ENCODE data around the gene NSUN6. TPM values are rescaled to one million over a fixed set of nuclear protein-coding genes. Genes with fewer than 3 reads are reported as not detected.
"Not testable (repeated sequence)": the region's sequence is repeated elsewhere in the genome, so short reads cannot be mapped to it uniquely, and the experiment has no call there.

Gene NSUN6
- total RNA-seq, 4 donors from 2014 or later, result 8.6 to 69.3 (median 15.4) TPM

- Histone ChIP-seq H3K4me1 (no peaks in the 10 kb centered on the region), H3K4me3 (no peak overlapping the region), H3K9me3 (no peaks in the 10 kb centered on the region), H3K36me3 (no peaks in the 10 kb centered on the region), H3K27ac (no peak overlapping the region), H3K27me3 (no peaks in the 10 kb centered on the region)
- no peak for DNase-seq
- intact Hi-C loops (cut with DNase I; ENCODE audit: low total_unique reads) (no loop called here), in situ Hi-C loops (cut with MboI; ENCODE audit: low pct_ligation_motif_present in 1 of 4, low pct_unique_long_range_greater_than_20kb in 1 of 4, low sequenced_read_pairs in 3 of 4) (no loop called here)
- WGBS, 2 donors (ENCODE audit: low coverage in 1 of 2), result 94 to 97% methylated on average over 7 to 8 of the region's 8 CpGs
- TF ChIP-seq POLR2AphosphoS5 (IDR thresholded peaks at IDR 0.05), result no peak
- TF ChIP-seq EP300 (IDR thresholded peaks at IDR 0.05; ENCODE audit: low read depth), result no peak
- TF ChIP-seq POLR2A (IDR thresholded peaks at IDR 0.05), result no peak
- TF ChIP-seq, protein P1, sequence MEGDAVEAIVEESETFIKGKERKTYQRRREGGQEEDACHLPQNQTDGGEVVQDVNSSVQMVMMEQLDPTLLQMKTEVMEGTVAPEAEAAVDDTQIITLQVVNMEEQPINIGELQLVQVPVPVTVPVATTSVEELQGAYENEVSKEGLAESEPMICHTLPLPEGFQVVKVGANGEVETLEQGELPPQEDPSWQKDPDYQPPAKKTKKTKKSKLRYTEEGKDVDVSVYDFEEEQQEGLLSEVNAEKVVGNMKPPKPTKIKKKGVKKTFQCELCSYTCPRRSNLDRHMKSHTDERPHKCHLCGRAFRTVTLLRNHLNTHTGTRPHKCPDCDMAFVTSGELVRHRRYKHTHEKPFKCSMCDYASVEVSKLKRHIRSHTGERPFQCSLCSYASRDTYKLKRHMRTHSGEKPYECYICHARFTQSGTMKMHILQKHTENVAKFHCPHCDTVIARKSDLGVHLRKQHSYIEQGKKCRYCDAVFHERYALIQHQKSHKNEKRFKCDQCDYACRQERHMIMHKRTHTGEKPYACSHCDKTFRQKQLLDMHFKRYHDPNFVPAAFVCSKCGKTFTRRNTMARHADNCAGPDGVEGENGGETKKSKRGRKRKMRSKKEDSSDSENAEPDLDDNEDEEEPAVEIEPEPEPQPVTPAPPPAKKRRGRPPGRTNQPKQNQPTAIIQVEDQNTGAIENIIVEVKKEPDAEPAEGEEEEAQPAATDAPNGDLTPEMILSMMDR (IDR thresholded peaks at IDR 0.05), result no peak
These were observed 78.3 kb downstream of the NSUN6 start for GRCh38 chr10:18572959-18573561.

- intact Hi-C loops (cut with DNase I; ENCODE audit: low total_unique reads) (no loop called here), in situ Hi-C loops (cut with MboI; ENCODE audit: low pct_ligation_motif_present in 1 of 4, low pct_unique_long_range_greater_than_20kb in 1 of 4, low sequenced_read_pairs in 3 of 4) (no loop called here)
- H3K27ac ChIP-seq, result no peak overlapping the region
- H3K36me3 ChIP-seq, result no peaks in the 10 kb centered on the region
- H3K27me3 ChIP-seq, result no peaks in the 10 kb centered on the region
- H3K4me1 ChIP-seq, result no peaks in the 10 kb centered on the region
- no peak for DNase-seq
- 97 to 100% methylated on average over 1 of the region's 1 CpG for WGBS, 2 donors (ENCODE audit: low coverage in 1 of 2)
- TF ChIP-seq POLR2AphosphoS5 (IDR thresholded peaks at IDR 0.05) (no peak), POLR2A (IDR thresholded peaks at IDR 0.05) (no peak), EP300 (IDR thresholded peaks at IDR 0.05; ENCODE audit: low read depth) (no peak)
- TF ChIP-seq, protein P1 (IDR thresholded peaks at IDR 0.05), result no peak
- H3K4me3 ChIP-seq, result no peak overlapping the region
- no peaks in the 10 kb centered on the region for H3K9me3 ChIP-seq
These were observed 79.6 kb downstream of the NSUN6 start for GRCh38 chr10:18571780-18572179.

GRCh38 chr10:18571076-18571475 is 80.3 kb downstream of the NSUN6 start:
- H3K36me3 ChIP-seq, result no peaks in the 10 kb centered on the region
- in situ Hi-C loops (cut with MboI; ENCODE audit: low pct_ligation_motif_present in 1 of 4, low pct_unique_long_range_greater_than_20kb in 1 of 4, low sequenced_read_pairs in 3 of 4), result no loop called here
- H3K27ac ChIP-seq, result no peak overlapping the region
- H3K27me3 ChIP-seq, result no peaks in the 10 kb centered on the region
- H3K9me3 ChIP-seq, result no peaks in the 10 kb centered on the region
- intact Hi-C loops (cut with DNase I; ENCODE audit: low total_unique reads), result no loop called here
- no peak overlapping the region for H3K4me3 ChIP-seq
- TF ChIP-seq, protein P1 (IDR thresholded peaks at IDR 0.05), result no peak
- TF ChIP-seq EP300 (IDR thresholded peaks at IDR 0.05; ENCODE audit: low read depth) (no peak), POLR2A (IDR thresholded peaks at IDR 0.05) (no peak), POLR2AphosphoS5 (IDR thresholded peaks at IDR 0.05) (no peak)
- no peak for DNase-seq
- no peaks in the 10 kb centered on the region for H3K4me1 ChIP-seq

DNA sequence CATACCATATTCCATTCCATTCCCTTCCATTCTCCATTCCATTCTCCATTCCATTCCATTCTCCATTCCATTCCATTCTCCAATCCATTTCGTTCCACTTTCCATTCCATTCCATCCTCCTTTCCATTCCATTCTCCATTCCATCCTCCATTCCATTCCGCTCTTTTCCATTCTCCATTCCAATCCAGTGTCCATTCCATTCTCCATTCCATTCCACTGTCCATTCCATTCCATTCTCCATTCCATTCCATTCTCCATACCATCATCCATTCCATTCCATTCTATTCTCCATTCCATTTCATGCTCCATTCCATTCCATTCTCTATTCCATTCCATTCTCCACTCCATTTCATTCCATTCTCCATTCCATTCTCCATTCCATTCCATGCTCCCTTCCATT is 81.0 kb downstream of the NSUN6 start:
- DNase-seq; H3K4me3 ChIP-seq; H3K9me3 ChIP-seq; H3K4me1 ChIP-seq; H3K27me3 ChIP-seq; H3K36me3 ChIP-seq; intact Hi-C loops (cut with DNase I; ENCODE audit: low total_unique reads); in situ Hi-C loops (cut with MboI; ENCODE audit: low pct_ligation_motif_present in 1 of 4, low pct_unique_long_range_greater_than_20kb in 1 of 4, low sequenced_read_pairs in 3 of 4); H3K27ac ChIP-seq: not testable (repeated sequence)
- whole genome bisulfite sequencing, 2 donors (ENCODE audit: low coverage in 1 of 2), result 99 to 100% methylated on average over 2 of the region's 2 CpGs

- Histone ChIP-seq H3K4me3 (no peak overlapping the region), H3K27me3 (no peaks in the 10 kb centered on the region), H3K36me3 (no peaks in the 10 kb centered on the region), H3K27ac (no peak overlapping the region), H3K9me3 (no peaks in the 10 kb centered on the region), H3K4me1 (no peaks in the 10 kb centered on the region)
- intact Hi-C loops (cut with DNase I; ENCODE audit: low total_unique reads), result no loop called here
- no peak for TF ChIP-seq EP300 (IDR thresholded peaks at IDR 0.05; ENCODE audit: low read depth)
- TF ChIP-seq, protein P1 (IDR thresholded peaks at IDR 0.05), result no peak
- TF ChIP-seq POLR2AphosphoS5 (IDR thresholded peaks at IDR 0.05), result no peak
- no peak for TF ChIP-seq POLR2A (IDR thresholded peaks at IDR 0.05)
- in situ Hi-C loops (cut with MboI; ENCODE audit: low pct_ligation_motif_present in 1 of 4, low pct_unique_long_range_greater_than_20kb in 1 of 4, low sequenced_read_pairs in 3 of 4), result no loop called here
- no peak for DNase-seq
- WGBS, 2 donors (ENCODE audit: low coverage in 1 of 2), result 97% methylated on average over 3 of the region's 3 CpGs
These were observed 84.0 kb downstream of the NSUN6 start for GRCh38 chr10:18567343-18567856.

All from transverse colon (tissue), 4 donors.